Osteocyte (in vitro differentiated cells): ENCODE measurements around the gene TNIP3. TPM values are rescaled to one million over a fixed set of nuclear protein-coding genes. Genes with fewer than 3 reads are reported as not detected.

Source experiments
- DNase-seq: peaks from one replicate; pipeline ENCODE4 v3.0.0; 2021; ENCODE audit warnings: mixed read lengths; ENCODE audit not compliant: unreplicated experiment; ENCODE audit errors: extremely low spot score
- H3K27ac Mint-ChIP-seq: one replicate; pipeline ENCODE4 v1.8.0; 2021; ENCODE audit warnings: mild to moderate bottlenecking, mixed read lengths; ENCODE audit not compliant: unreplicated experiment
- H3K27me3 Mint-ChIP-seq: one replicate; pipeline ENCODE4 v1.8.0; 2021; ENCODE audit warnings: mixed read lengths; ENCODE audit not compliant: unreplicated experiment
- H3K36me3 Mint-ChIP-seq: one replicate; pipeline ENCODE4 v1.8.0; 2021; ENCODE audit warnings: mixed read lengths; ENCODE audit not compliant: unreplicated experiment
- H3K4me1 Mint-ChIP-seq: one replicate; pipeline ENCODE4 v1.8.0; 2021; ENCODE audit warnings: mixed read lengths; ENCODE audit not compliant: unreplicated experiment
- H3K4me3 Mint-ChIP-seq: one replicate; pipeline ENCODE4 v1.8.0; 2021; ENCODE audit warnings: mild to moderate bottlenecking, moderate library complexity, mixed read lengths; ENCODE audit not compliant: unreplicated experiment
- H3K9me3 Mint-ChIP-seq: one replicate; pipeline ENCODE4 v1.8.0; 2021; ENCODE audit warnings: mixed read lengths; ENCODE audit not compliant: unreplicated experiment
- CTCF ChIP-seq: fragments of 200-600 bp; sonication (generic); IDR thresholded peaks from 2 replicates; pipeline ENCODE4 v1.5.0; 2021; ENCODE audit warnings: antibody characterized with exemption, mild to moderate bottlenecking, moderate library complexity
- total RNA-seq: library from RNA; stranded (reverse); gene quantifications from 2 replicates; pipeline ENCODE4 v1.2.1, GENCODE V29; 2021

The TNIP3 gene
- total RNA-seq, 1 donor from 2014 or later = not detected

GRCh38 chr4:121119715-121120114 is 44.4 kb downstream of the TNIP3 start:
- Mint-ChIP-seq H3K4me1 (no peaks in the 10 kb centered on the region), H3K27ac (no peak overlapping the region), H3K36me3 (no peaks in the 10 kb centered on the region), H3K27me3 (peaks cover 12% of the 10 kb centered on the region), H3K4me3 (no peak overlapping the region), H3K9me3 (no peaks in the 10 kb centered on the region)
- no peak for TF ChIP-seq CTCF
- no peak for DNase-seq

- DNase-seq = no peak
- Mint-ChIP-seq H3K9me3 (no peaks in the 10 kb centered on the region), H3K27ac (no peak overlapping the region), H3K27me3 (peaks cover 19% of the 10 kb centered on the region), H3K36me3 (no peaks in the 10 kb centered on the region), H3K4me3 (no peak overlapping the region), H3K4me1 (no peaks in the 10 kb centered on the region)
- no peak for TF ChIP-seq CTCF
Measured at GRCh38 chr4:121118344-121118743, 45.8 kb downstream of the TNIP3 start.

GRCh38 chr4:121114756-121115155 is 49.4 kb downstream of the TNIP3 start:
- no peak overlapping the region for H3K4me3 Mint-ChIP-seq
- no peaks in the 10 kb centered on the region for H3K36me3 Mint-ChIP-seq
- no peaks in the 10 kb centered on the region for H3K4me1 Mint-ChIP-seq
- peaks cover 25% of the 10 kb centered on the region for H3K27me3 Mint-ChIP-seq
- DNase-seq = no peak
- H3K9me3 Mint-ChIP-seq = no peaks in the 10 kb centered on the region
- no peak for TF ChIP-seq CTCF
- H3K27ac Mint-ChIP-seq = no peak overlapping the region

GRCh38 chr4:121112530-121112929 is 51.6 kb downstream of the TNIP3 start:
- H3K4me1 Mint-ChIP-seq = no peaks in the 10 kb centered on the region
- no peaks in the 10 kb centered on the region for H3K9me3 Mint-ChIP-seq
- H3K36me3 Mint-ChIP-seq = no peaks in the 10 kb centered on the region
- H3K27me3 Mint-ChIP-seq = peaks cover 35% of the 10 kb centered on the region
- H3K27ac Mint-ChIP-seq = no peak overlapping the region
- DNase-seq = no peak
- peak; percentile 54 for TF ChIP-seq CTCF
- H3K4me3 Mint-ChIP-seq = no peak overlapping the region

GRCh38 chr4:121108557-121108956 is 55.6 kb downstream of the TNIP3 start:
- no peak overlapping the region for H3K4me3 Mint-ChIP-seq
- no peaks in the 10 kb centered on the region for H3K36me3 Mint-ChIP-seq
- no peaks in the 10 kb centered on the region for H3K4me1 Mint-ChIP-seq
- H3K9me3 Mint-ChIP-seq = no peaks in the 10 kb centered on the region
- no peak overlapping the region for H3K27ac Mint-ChIP-seq
- H3K27me3 Mint-ChIP-seq = peaks cover 37% of the 10 kb centered on the region
- DNase-seq = no peak
- no peak for TF ChIP-seq CTCF
